Stomach (tissue), 9 donors: ENCODE data around the gene ATP8A2. TPM values are rescaled to one million over a fixed set of nuclear protein-coding genes. Genes with fewer than 3 reads are reported as not detected.
A peak's percentile ranks its signal among the peaks of the same experiment; 100 is the strongest.
"Not testable (repeated sequence)": the region's sequence is repeated elsewhere in the genome, so short reads cannot be mapped to it uniquely, and the experiment has no call there.

Experiments
- DNase-seq, 2 donors: peaks; one replicate each; pipeline versions ENCODE4 v3.0.0 to v3.0.0-alpha.2; 2013 to 2019
- H3K27ac ChIP-seq, 5 donors: fragments of 200-600 bp in 4 of 5; sonication (generic) in 4 of 5; one replicate each; pipeline ENCODE4 v1.5.1; 2013 to 2019; ENCODE audit warnings: mild to moderate bottlenecking in 1 of 5, moderate library complexity in 1 of 5
- H3K27me3 ChIP-seq, 3 donors: fragments of 200-600 bp; sonication (generic); one replicate each; pipeline ENCODE4 v1.5.1; 2017 to 2019; ENCODE audit warnings: mixed run types in 1 of 3
- H3K36me3 ChIP-seq, 4 donors: fragments of 200-600 bp; sonication (generic); 1 replicate in 3 of 4; 2 replicates in 1 of 4; pipeline ENCODE4 v1.5.1; 2016 to 2019
- H3K4me1 ChIP-seq, 4 donors: fragments of 200-600 bp; sonication (generic); one replicate each; pipeline ENCODE4 v1.5.1; 2016 to 2019
- H3K4me3 ChIP-seq, 4 donors: fragments of 200-600 bp; sonication (generic) in 3 of 4; one replicate each; pipeline ENCODE4 v1.5.1; 2016 to 2019; ENCODE audit warnings: mild to moderate bottlenecking in 1 of 4
- H3K9me3 ChIP-seq, 4 donors: fragments of 200-600 bp; sonication (generic); one replicate each; pipeline ENCODE4 v1.5.1; 2016 to 2019
- CTCF ChIP-seq, 7 experiments: fragments of 450-650 bp in 4 of 7; fragments of 200-600 bp in 3 of 7; sonication (generic) in 3 of 7; IDR thresholded peaks; one replicate each; pipeline ENCODE4 v1.5.1; 2016 to 2019; ENCODE audit warnings: antibody characterized with exemption in 7 of 7, control low read depth in 2 of 7, mild to moderate bottlenecking in 1 of 7
- EP300 ChIP-seq: sonication (generic); formaldehyde crosslinking; IDR thresholded peaks from one replicate; pipeline ENCODE4 v1.6.1; 2017; ENCODE audit warnings: antibody characterized with exemption
- POLR2A ChIP-seq, 4 donors: fragments of 450-650 bp; IDR thresholded peaks; one replicate each; pipeline ENCODE4 v1.6.1; 2016; ENCODE audit warnings: antibody characterized with exemption in 4 of 4, control low read depth in 2 of 4, mild to moderate bottlenecking in 1 of 4, moderate library complexity in 1 of 4
- POLR2AphosphoS5 ChIP-seq, 3 donors: sonication (generic); formaldehyde crosslinking; IDR thresholded peaks; one replicate each; pipeline ENCODE4 v1.6.1; 2016; ENCODE audit warnings: antibody characterized with exemption in 3 of 3
- WGBS, 5 donors: extraction: QIAGEN DNeasy Blood & Tissue Kit in 3 of 5; methylation state at CpG; one replicate each; pipeline versions ENCODE4 v1.1.5 to v1.1.7; 2013 to 2018; 5-methylcytosine and 5-hydroxymethylcytosine counted together
- intact Hi-C: fragments of 100-400 bp; cut with DNase I; formaldehyde crosslinking; loops from one replicate; pipeline ENCODE4 v1.15.1; 2023; ENCODE audit warnings: low total_unique reads
- polyA plus RNA-seq, 3 donors: library from polyadenylated mRNA; stranded (reverse); fragments of 200-250 nt; gene quantifications; one replicate each; pipeline ENCODE4 v1.2.3, GENCODE V29; 2013
- total RNA-seq, 5 donors: library from RNA; depleted of rRNA; stranded (reverse); fragments of >200 nt; gene quantifications; one replicate each; pipeline versions ENCODE4 v1.1.0 to v1.2.3, GENCODE V29; 2014 to 2016
- donor health status: healthy with polysubstance abuse.
- donor health status: Bipolar disorder and iron deficiency.
- donor health status: healthy.

Gene ATP8A2
- total and polyA plus RNA-seq, 8 donors = 0.12 to 3.5 (median 0.20) TPM; not detected in 3

- 87 to 95% (median 94%) methylated on average over 3 of the region's 3 CpGs for WGBS, 5 donors
- no peak for DNase-seq
Observed at GRCh38 chr13:25811506-25811905, 439.7 kb downstream of the ATP8A2 start.

GRCh38 chr13:25816239-25816638, 444.5 kb downstream of the ATP8A2 start:
- intact Hi-C loops = no loop called here

More at GRCh38 chr13:25811506-25811905, 439.7 kb downstream of the ATP8A2 start:
- Histone ChIP-seq H3K9me3 (peaks cover 0 to 6% (median 0%) of the 10 kb centered on the region in 4 donors), H3K36me3 (no peaks in the 10 kb centered on the region), H3K4me1 (no peaks in the 10 kb centered on the region), H3K4me3 (no peak overlapping the region), H3K27ac (no peak overlapping the region), H3K27me3 (no peaks in the 10 kb centered on the region)
- intact Hi-C loops = no loop called here
- TF ChIP-seq CTCF (IDR thresholded peaks at IDR 0.05) = no peak
- no peak for TF ChIP-seq POLR2AphosphoS5 (IDR thresholded peaks at IDR 0.05)
- no peak for TF ChIP-seq EP300
- TF ChIP-seq POLR2A (IDR thresholded peaks at IDR 0.05) = no peak

GRCh38 chr13:25819856-25820530, 448.2 kb downstream of the ATP8A2 start:
- peak in 1 of 2 donors; percentile 16 for DNase-seq
- intact Hi-C loops = no loop called here
- WGBS, 5 donors = 23 to 47% (median 40%) methylated on average over 10 of the region's 10 CpGs
- Histone ChIP-seq H3K27ac (no peak overlapping the region), H3K4me1 (peaks cover 0 to 21% (median 14%) of the 10 kb centered on the region in 4 donors), H3K27me3 (no peaks in the 10 kb centered on the region), H3K36me3 (no peaks in the 10 kb centered on the region), H3K9me3 (peaks cover 0 to 5% (median 0%) of the 10 kb centered on the region in 4 donors), H3K4me3 (no peak overlapping the region)
- TF ChIP-seq POLR2A (IDR thresholded peaks at IDR 0.05) (no peak), POLR2AphosphoS5 (IDR thresholded peaks at IDR 0.05) (no peak), EP300 (no peak), CTCF (IDR thresholded peaks at IDR 0.05) (no peak)

More at GRCh38 chr13:25816239-25816638, 444.5 kb downstream of the ATP8A2 start:
- Histone ChIP-seq H3K27me3 (no peaks in the 10 kb centered on the region), H3K9me3 (peaks cover 0 to 6% (median 0%) of the 10 kb centered on the region in 4 donors), H3K36me3 (no peaks in the 10 kb centered on the region), H3K4me1 (peaks cover 0 to 18% (median 13%) of the 10 kb centered on the region in 4 donors), H3K4me3 (no peak overlapping the region), H3K27ac (no peak overlapping the region)
- 87 to 97% (median 89%) methylated on average over 4 of the region's 4 CpGs for WGBS, 5 donors
- no peak for DNase-seq
- TF ChIP-seq POLR2A (IDR thresholded peaks at IDR 0.05) = no peak
- TF ChIP-seq CTCF (IDR thresholded peaks at IDR 0.05) = no peak
- no peak for TF ChIP-seq POLR2AphosphoS5 (IDR thresholded peaks at IDR 0.05)
- TF ChIP-seq EP300 = no peak

- no peak overlapping the region for H3K4me3 ChIP-seq
- no peak for TF ChIP-seq POLR2A (IDR thresholded peaks at IDR 0.05)
- no peak for TF ChIP-seq CTCF (IDR thresholded peaks at IDR 0.05)
- no peak for TF ChIP-seq EP300
- no peak for TF ChIP-seq POLR2AphosphoS5 (IDR thresholded peaks at IDR 0.05)
Observed at GRCh38 chr13:25821776-25822175, 450.0 kb downstream of the ATP8A2 start.

GRCh38 chr13:25827221-25827620, 455.4 kb downstream of the ATP8A2 start:
- H3K4me3 ChIP-seq, intact Hi-C loops, H3K27me3 ChIP-seq, DNase-seq, H3K36me3 ChIP-seq, H3K4me1 ChIP-seq, H3K9me3 ChIP-seq, H3K27ac ChIP-seq: not testable (repeated sequence)
- 64 to 81% (median 74%) methylated on average over 9 of the region's 9 CpGs for WGBS, 5 donors

More at GRCh38 chr13:25821776-25822175, 450.0 kb downstream of the ATP8A2 start:
- Histone ChIP-seq H3K36me3 (no peaks in the 10 kb centered on the region), H3K27ac (no peak overlapping the region), H3K4me1 (peaks cover 0 to 21% (median 14%) of the 10 kb centered on the region in 4 donors), H3K27me3 (no peaks in the 10 kb centered on the region), H3K9me3 (peaks cover 0 to 5% (median 0%) of the 10 kb centered on the region in 4 donors)
- intact Hi-C loops = no loop called here
- DNase-seq = no peak
